Keratinocyte (primary cell): Measurements from ENCODE around the gene CSMD2. TPM values are rescaled to one million over a fixed set of nuclear protein-coding genes. Genes with fewer than 3 reads are reported as not detected.

Source experiments
- DNase-seq: peaks from one replicate; pipeline ENCODE4 v3.0.0-alpha.2; 2011; ENCODE audit warnings: low read depth, missing footprints, low spot score
- FAIRE-seq: peaks from 2 replicates; lab custom pipeline; 2011; peaks lifted over from hg19 to GRCh38; lab: Jason Lieb, UNC
- H2AFZ ChIP-seq: 2 replicates; pipeline ENCODE4 v1.6.0; 2012; ENCODE audit warnings: low read length, control low read depth, inconsistent platforms; ENCODE audit not compliant: control insufficient read depth
- H3K27ac ChIP-seq: 2 replicates; pipeline ENCODE4 v1.5.1; 2011; ENCODE audit warnings: low read length; ENCODE audit not compliant: control insufficient read depth, insufficient read depth
- H3K27me3 ChIP-seq: 3 replicates; pipeline ENCODE4 v1.6.0; 2011; ENCODE audit warnings: low read length; ENCODE audit not compliant: control insufficient read depth, insufficient read depth; ENCODE audit errors: extremely low read depth
- H3K36me3 ChIP-seq, 2 experiments: 2 replicates in 1 of 2; 3 replicates in 1 of 2; pipeline ENCODE4 v1.5.1; 2011; ENCODE audit warnings: low read length in 2 of 2, mild to moderate bottlenecking in 1 of 2; ENCODE audit not compliant: control insufficient read depth in 2 of 2, insufficient read depth in 2 of 2; ENCODE audit errors: extremely low read depth in 1 of 2
- H3K4me1 ChIP-seq: 3 replicates; pipeline ENCODE4 v1.5.1; 2011; ENCODE audit warnings: low read length; ENCODE audit not compliant: control insufficient read depth, insufficient read depth; ENCODE audit errors: extremely low read depth
- H3K4me2 ChIP-seq: 3 replicates; pipeline ENCODE4 v1.6.0; 2011; ENCODE audit warnings: low read depth, low read length; ENCODE audit not compliant: control insufficient read depth, insufficient read depth; ENCODE audit errors: extremely low read depth
- H3K4me3 ChIP-seq, 3 experiments: fragments of 200-600 bp in 1 of 3; sonication (generic) in 1 of 3; 2 replicates in 2 of 3; 3 replicates in 1 of 3; pipeline ENCODE4 v1.5.1; 2011 to 2016; ENCODE audit warnings: low read length in 3 of 3, mild to moderate bottlenecking in 3 of 3, control low read depth in 2 of 3, inconsistent platforms in 1 of 3, low read depth in 1 of 3, mixed read lengths in 1 of 3, mixed run types in 1 of 3, moderate library complexity in 1 of 3; ENCODE audit not compliant: control insufficient read depth in 2 of 3, insufficient read depth in 2 of 3; ENCODE audit errors: extremely low read depth in 1 of 3
- H3K79me2 ChIP-seq: 2 replicates; pipeline ENCODE4 v1.6.0; 2012; ENCODE audit warnings: low read length; ENCODE audit not compliant: control insufficient read depth, insufficient read depth
- H3K9ac ChIP-seq: 3 replicates; pipeline ENCODE4 v1.6.0; 2011; ENCODE audit warnings: low read length; ENCODE audit not compliant: control insufficient read depth, insufficient read depth; ENCODE audit errors: extremely low read depth
- H3K9me1 ChIP-seq: 3 replicates; pipeline ENCODE4 v1.6.0; 2011; ENCODE audit warnings: low read length; ENCODE audit not compliant: control insufficient read depth, insufficient read depth; ENCODE audit errors: extremely low read depth
- H3K9me3 ChIP-seq: 2 replicates; pipeline ENCODE4 v1.5.1; 2012; ENCODE audit warnings: low read depth, low read length; ENCODE audit not compliant: control insufficient read depth
- H4K20me1 ChIP-seq: 3 replicates; pipeline ENCODE4 v1.6.0; 2011; ENCODE audit warnings: low read length; ENCODE audit not compliant: control insufficient read depth, insufficient read depth; ENCODE audit errors: extremely low read depth
- CTCF ChIP-seq, 3 experiments: IDR thresholded peaks in 1 of 3; conservative IDR thresholded peaks in 1 of 3; optimal IDR thresholded peaks in 1 of 3; 2 replicates in 2 of 3; 3 replicates in 1 of 3; pipeline versions ENCODE3 to v1.5.1; 2011; ENCODE audit warnings: low read length in 3 of 3, mild to moderate bottlenecking in 3 of 3, moderate library complexity in 2 of 3, control low read depth in 1 of 3, inconsistent platforms in 1 of 3; ENCODE audit not compliant: insufficient read depth in 2 of 3; ENCODE audit errors: extremely low read depth in 1 of 3
- EZH2 ChIP-seq: IDR thresholded peaks from one replicate; pipeline ENCODE4 v1.6.1; 2012; ENCODE audit warnings: inconsistent platforms, mild to moderate bottlenecking, low read length, moderate library complexity
- dilution Hi-C: fragments of 300-500 bp; cut with MboI; formaldehyde crosslinking; loops from one replicate; pipeline ENCODE4 v1.7.0; 2020; ENCODE audit warnings: low sequenced_read_pairs; ENCODE audit not compliant: extremely low pct_ligation_motif_present
- polyA plus RNA-seq, 5 experiments: library from polyadenylated mRNA; depleted of rRNA in 3 of 5; stranded (reverse) in 3 of 5; stranded (forward) in 1 of 5; unstranded in 1 of 5; fragments of >200 nt; gene quantifications; 1 replicate in 1 of 5; 2 replicates in 3 of 5; 3 replicates in 1 of 5; pipeline versions ENCODE4 v1.2.1 to v1.2.3, GENCODE V29; 2011 to 2012; ENCODE audit warnings: missing spikeins in 2 of 5, low read depth in 1 of 5, low replicate concordance in 1 of 5

CSMD2 gene
- polyA plus RNA-seq, 1 donor (not counting 4 experiments of a cell fraction or from before 2014, with no cell fraction given) = 2.0 TPM

DNA sequence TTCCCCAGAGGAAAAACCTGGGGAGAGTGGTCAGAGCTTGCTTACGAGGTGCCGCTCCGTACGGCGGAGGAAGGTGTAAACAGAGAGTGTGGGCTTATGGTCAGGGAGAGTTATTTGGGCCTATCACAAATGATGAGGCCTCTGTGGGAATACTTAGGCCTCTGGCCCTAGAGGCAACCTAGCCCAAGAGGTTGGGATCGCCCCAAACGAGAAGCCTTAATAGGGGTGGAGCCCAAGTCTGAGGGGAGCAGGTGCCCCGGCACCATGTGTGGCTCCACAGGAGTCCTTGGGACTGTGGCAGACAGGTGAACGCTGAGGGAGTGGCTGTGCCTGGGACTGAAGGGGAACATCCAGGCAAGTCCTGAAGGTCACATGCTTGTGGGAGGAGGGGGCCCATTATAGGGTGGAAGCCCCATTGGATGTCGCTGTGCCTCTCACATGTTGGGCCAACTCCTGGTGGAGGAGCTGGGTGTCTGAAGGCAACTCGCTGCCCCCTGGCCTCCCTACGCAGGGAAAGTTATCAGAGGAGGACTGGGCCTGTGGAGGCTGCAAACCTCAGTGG, 557.5 kb downstream of the CSMD2 start:
- Histone ChIP-seq H3K4me1 (peaks cover 3% of the 10 kb centered on the region), H3K9me3 (no peaks in the 10 kb centered on the region), H3K27me3 (no peaks in the 10 kb centered on the region), H3K27ac (no peak overlapping the region), H3K4me2 (no peak overlapping the region), H3K4me3 (no peak overlapping the region), H3K9ac (no peak overlapping the region), H3K9me1 (no peaks in the 10 kb centered on the region), H2AFZ (no peak overlapping the region), H3K36me3 (no peaks in the 10 kb centered on the region), H4K20me1 (no peaks in the 10 kb centered on the region), H3K79me2 (no peaks in the 10 kb centered on the region)
- TF ChIP-seq CTCF (optimal IDR thresholded peaks at IDR 0.05 in 1 of 3, IDR thresholded peaks at IDR 0.05 in 1 of 3, conservative IDR thresholded peaks at IDR 0.05 in 1 of 3; ENCODE audit: extremely low read depth in 1 of 3, insufficient read depth in 2 of 3, low read length in 3 of 3) (no peak), EZH2 (no peak)
- FAIRE-seq (no peak), DNase-seq (no peak)
- dilution Hi-C loops = no loop called here

- TF ChIP-seq CTCF (optimal IDR thresholded peaks at IDR 0.05 in 1 of 3, IDR thresholded peaks at IDR 0.05 in 1 of 3, conservative IDR thresholded peaks at IDR 0.05 in 1 of 3; ENCODE audit: extremely low read depth in 1 of 3, insufficient read depth in 2 of 3, low read length in 3 of 3) (no peak), EZH2 (no peak)
- Histone ChIP-seq H3K9me1 (no peaks in the 10 kb centered on the region), H3K4me1 (peaks cover 3% of the 10 kb centered on the region), H3K27ac (no peak overlapping the region), H2AFZ (peak overlapping the region; percentile 14), H3K79me2 (no peaks in the 10 kb centered on the region), H3K27me3 (no peaks in the 10 kb centered on the region), H3K4me3 (no peak overlapping the region), H4K20me1 (no peaks in the 10 kb centered on the region), H3K36me3 (no peaks in the 10 kb centered on the region), H3K9me3 (no peaks in the 10 kb centered on the region), H3K4me2 (no peak overlapping the region), H3K9ac (no peak overlapping the region)
- FAIRE-seq = no peak
- DNase-seq = no peak
- dilution Hi-C loops = no loop called here
Observed at GRCh38 chr1:33606272-33606671, 558.8 kb downstream of the CSMD2 start.
